Stimulated activated CD8-positive, alpha-beta memory T cell treated with anti-CD3 and anti-CD28 coated beads, Interleukin-4, amount 100 ng/mL, for 48 hours (primary cell): ENCODE results near the gene SS18.

Experiments
- DNase-seq: peaks from one replicate; pipeline ENCODE4 v3.0.0-alpha.2; 2020

SS18 gene

GRCh38 chr18:25992566-25992965, 97.8 kb downstream of the SS18 start:
- no peak for DNase-seq

GRCh38 chr18:25990473-25990872, 99.9 kb downstream of the SS18 start:
- DNase-seq, result no peak

GRCh38 chr18:25985707-25986394, 104.6 kb downstream of the SS18 start:
- no peak for DNase-seq

- DNase-seq, result no peak
Measured at GRCh38 chr18:25983730-25984129, 106.7 kb downstream of the SS18 start.

GRCh38 chr18:25982961-25983360, 107.5 kb downstream of the SS18 start:
- DNase-seq, result no peak

- no peak for DNase-seq
Measured at GRCh38 chr18:25982153-25982552, 108.3 kb downstream of the SS18 start.

- no peak for DNase-seq
Measured at GRCh38 chr18:25979369-25980040, 110.9 kb downstream of the SS18 start.

- no peak for DNase-seq
Measured at GRCh38 chr18:25976554-25976953, 113.9 kb downstream of the SS18 start.

GRCh38 chr18:25974630-25975077, 115.8 kb downstream of the SS18 start:
- no peak for DNase-seq
